ENCODE measurements around the gene ASS1.

ASS1 gene

GRCh38 chr9:130447193-130447816, 2.5 kb downstream of the ASS1 start:
- H3K4me3 ChIP-seq (ENCODE audit: extremely low read depth, insufficient read depth, low read length, poor library complexity, severe bottlenecking) = no peak overlapping the region
- H3K36me3 ChIP-seq (ENCODE audit: control insufficient read depth, insufficient read depth, low read length) = no peaks in the 10 kb centered on the region
- 73 to 81% methylated on average over 6 to 9 of the region's 12 CpGs for WGBS, 2 experiments (ENCODE audit: insufficient coverage in 2 of 2)
- peaks cover 30% of the 10 kb centered on the region for H3K4me1 ChIP-seq (ENCODE audit: control insufficient read depth, insufficient read depth, low read length, poor library complexity, severe bottlenecking)
- H3K27ac ChIP-seq (ENCODE audit: low read depth, low read length, severe bottlenecking) = no peak overlapping the region
- H3K9me3 ChIP-seq (ENCODE audit: control insufficient read depth, low read length) = no peaks in the 10 kb centered on the region

GRCh38 chr9:130448035-130448624, 3.4 kb downstream of the ASS1 start:
- H3K9me3 ChIP-seq (ENCODE audit: control insufficient read depth, low read length) = no peaks in the 10 kb centered on the region
- 68 to 79% methylated on average over 8 to 10 of the region's 12 CpGs for WGBS, 2 experiments (ENCODE audit: insufficient coverage in 2 of 2)
- H3K36me3 ChIP-seq (ENCODE audit: control insufficient read depth, insufficient read depth, low read length) = no peaks in the 10 kb centered on the region
- H3K4me1 ChIP-seq (ENCODE audit: control insufficient read depth, insufficient read depth, low read length, poor library complexity, severe bottlenecking) = peaks cover 30% of the 10 kb centered on the region
- H3K27ac ChIP-seq (ENCODE audit: low read depth, low read length, severe bottlenecking) = no peak overlapping the region
- H3K4me3 ChIP-seq (ENCODE audit: extremely low read depth, insufficient read depth, low read length, poor library complexity, severe bottlenecking) = no peak overlapping the region

- Histone ChIP-seq H3K27ac (ENCODE audit: low read depth, low read length, severe bottlenecking) (no peak overlapping the region), H3K9me3 (ENCODE audit: control insufficient read depth, low read length) (no peaks in the 10 kb centered on the region), H3K4me1 (ENCODE audit: control insufficient read depth, insufficient read depth, low read length, poor library complexity, severe bottlenecking) (peaks cover 30% of the 10 kb centered on the region), H3K36me3 (ENCODE audit: control insufficient read depth, insufficient read depth, low read length) (no peaks in the 10 kb centered on the region), H3K4me3 (ENCODE audit: extremely low read depth, insufficient read depth, low read length, poor library complexity, severe bottlenecking) (no peak overlapping the region)
- 89 to 96% methylated on average over 6 to 7 of the region's 10 CpGs for WGBS, 2 experiments (ENCODE audit: insufficient coverage in 2 of 2)
Measured at GRCh38 chr9:130448771-130449603, 4.2 kb downstream of the ASS1 start.

- H3K4me3 ChIP-seq (ENCODE audit: extremely low read depth, insufficient read depth, low read length, poor library complexity, severe bottlenecking) = no peak overlapping the region
- H3K4me1 ChIP-seq (ENCODE audit: control insufficient read depth, insufficient read depth, low read length, poor library complexity, severe bottlenecking) = peaks cover 30% of the 10 kb centered on the region
- 89% methylated on average over 13 to 15 of the region's 15 CpGs for WGBS, 2 experiments (ENCODE audit: insufficient coverage in 2 of 2)
- H3K9me3 ChIP-seq (ENCODE audit: control insufficient read depth, low read length) = no peaks in the 10 kb centered on the region
- H3K36me3 ChIP-seq (ENCODE audit: control insufficient read depth, insufficient read depth, low read length) = no peaks in the 10 kb centered on the region
- H3K27ac ChIP-seq (ENCODE audit: low read depth, low read length, severe bottlenecking) = no peak overlapping the region
Measured at GRCh38 chr9:130450344-130451003, 5.7 kb downstream of the ASS1 start.

GRCh38 chr9:130451004-130451390, 6.2 kb downstream of the ASS1 start:
- no peaks in the 10 kb centered on the region for H3K9me3 ChIP-seq (ENCODE audit: control insufficient read depth, low read length)
- H3K27ac ChIP-seq (ENCODE audit: low read depth, low read length, severe bottlenecking) = no peak overlapping the region
- H3K4me3 ChIP-seq (ENCODE audit: extremely low read depth, insufficient read depth, low read length, poor library complexity, severe bottlenecking) = no peak overlapping the region
- H3K4me1 ChIP-seq (ENCODE audit: control insufficient read depth, insufficient read depth, low read length, poor library complexity, severe bottlenecking) = peaks cover 30% of the 10 kb centered on the region
- 84 to 86% methylated on average over 12 to 14 of the region's 14 CpGs for WGBS, 2 experiments (ENCODE audit: insufficient coverage in 2 of 2)
- H3K36me3 ChIP-seq (ENCODE audit: control insufficient read depth, insufficient read depth, low read length) = no peaks in the 10 kb centered on the region

- H3K36me3 ChIP-seq (ENCODE audit: control insufficient read depth, insufficient read depth, low read length) = no peaks in the 10 kb centered on the region
- WGBS, 2 experiments (ENCODE audit: insufficient coverage in 2 of 2) = 78 to 80% methylated on average over 19 of the region's 23 CpGs
- no peaks in the 10 kb centered on the region for H3K9me3 ChIP-seq (ENCODE audit: control insufficient read depth, low read length)
- H3K4me3 ChIP-seq (ENCODE audit: extremely low read depth, insufficient read depth, low read length, poor library complexity, severe bottlenecking) = no peak overlapping the region
- H3K27ac ChIP-seq (ENCODE audit: low read depth, low read length, severe bottlenecking) = no peak overlapping the region
- peaks cover 25% of the 10 kb centered on the region for H3K4me1 ChIP-seq (ENCODE audit: control insufficient read depth, insufficient read depth, low read length, poor library complexity, severe bottlenecking)
Measured at GRCh38 chr9:130451509-130452388, 7.0 kb downstream of the ASS1 start.

GRCh38 chr9:130452835-130453234, 8.1 kb downstream of the ASS1 start:
- Histone ChIP-seq H3K36me3 (ENCODE audit: control insufficient read depth, insufficient read depth, low read length) (no peaks in the 10 kb centered on the region), H3K4me1 (ENCODE audit: control insufficient read depth, insufficient read depth, low read length, poor library complexity, severe bottlenecking) (peaks cover 15% of the 10 kb centered on the region), H3K9me3 (ENCODE audit: control insufficient read depth, low read length) (no peaks in the 10 kb centered on the region), H3K4me3 (ENCODE audit: extremely low read depth, insufficient read depth, low read length, poor library complexity, severe bottlenecking) (no peak overlapping the region), H3K27ac (ENCODE audit: low read depth, low read length, severe bottlenecking) (no peak overlapping the region)
- WGBS, 2 experiments (ENCODE audit: insufficient coverage in 2 of 2) = 92 to 95% methylated on average over 2 to 3 of the region's 4 CpGs

GRCh38 chr9:130453487-130453886, 8.7 kb downstream of the ASS1 start:
- Histone ChIP-seq H3K36me3 (ENCODE audit: control insufficient read depth, insufficient read depth, low read length) (no peaks in the 10 kb centered on the region), H3K4me1 (ENCODE audit: control insufficient read depth, insufficient read depth, low read length, poor library complexity, severe bottlenecking) (peaks cover 9% of the 10 kb centered on the region), H3K27ac (ENCODE audit: low read depth, low read length, severe bottlenecking) (no peak overlapping the region), H3K9me3 (ENCODE audit: control insufficient read depth, low read length) (no peaks in the 10 kb centered on the region), H3K4me3 (ENCODE audit: extremely low read depth, insufficient read depth, low read length, poor library complexity, severe bottlenecking) (no peak overlapping the region)
- 90 to 91% methylated on average over 6 to 7 of the region's 7 CpGs for WGBS, 2 experiments (ENCODE audit: insufficient coverage in 2 of 2)

GRCh38 chr9:130454096-130454811, 9.5 kb downstream of the ASS1 start:
- Histone ChIP-seq H3K36me3 (ENCODE audit: control insufficient read depth, insufficient read depth, low read length) (no peaks in the 10 kb centered on the region), H3K27ac (ENCODE audit: low read depth, low read length, severe bottlenecking) (no peak overlapping the region), H3K4me3 (ENCODE audit: extremely low read depth, insufficient read depth, low read length, poor library complexity, severe bottlenecking) (no peak overlapping the region), H3K4me1 (ENCODE audit: control insufficient read depth, insufficient read depth, low read length, poor library complexity, severe bottlenecking) (peaks cover 9% of the 10 kb centered on the region), H3K9me3 (ENCODE audit: control insufficient read depth, low read length) (no peaks in the 10 kb centered on the region)
- WGBS, 2 experiments (ENCODE audit: insufficient coverage in 2 of 2) = 85 to 93% methylated on average over 6 to 10 of the region's 10 CpGs
